ENCODE data around the gene PLEKHA8.

PLEKHA8 gene

DNA sequence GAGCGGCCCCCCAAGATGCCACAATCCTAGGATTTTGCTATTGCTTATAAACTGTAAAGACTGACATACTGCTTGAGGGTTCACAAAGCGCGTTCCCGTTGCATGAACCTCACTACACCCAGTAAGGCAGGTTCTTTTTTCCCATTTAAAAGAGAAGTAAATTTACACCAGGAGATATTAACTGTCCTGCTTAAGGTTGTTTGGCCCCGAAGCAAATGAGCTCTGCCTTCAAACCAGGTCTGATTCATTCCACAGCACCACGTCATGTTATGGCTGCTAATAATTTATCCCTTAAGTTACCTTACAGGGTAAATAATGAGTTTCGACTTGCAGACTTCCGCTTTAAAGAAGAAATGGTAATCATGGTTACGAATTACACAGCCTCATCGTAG is 1.2 kb upstream of the PLEKHA8 start:
- H3K27ac ChIP-seq = peak overlapping the region; percentile 84
- DNase-seq (ENCODE audit: low spot score) = peak; percentile 77
- POLR2A ChIA-PET (ENCODE audit: low non-redundant PET) = no interaction called here
- TF ChIP-seq, protein P1, sequence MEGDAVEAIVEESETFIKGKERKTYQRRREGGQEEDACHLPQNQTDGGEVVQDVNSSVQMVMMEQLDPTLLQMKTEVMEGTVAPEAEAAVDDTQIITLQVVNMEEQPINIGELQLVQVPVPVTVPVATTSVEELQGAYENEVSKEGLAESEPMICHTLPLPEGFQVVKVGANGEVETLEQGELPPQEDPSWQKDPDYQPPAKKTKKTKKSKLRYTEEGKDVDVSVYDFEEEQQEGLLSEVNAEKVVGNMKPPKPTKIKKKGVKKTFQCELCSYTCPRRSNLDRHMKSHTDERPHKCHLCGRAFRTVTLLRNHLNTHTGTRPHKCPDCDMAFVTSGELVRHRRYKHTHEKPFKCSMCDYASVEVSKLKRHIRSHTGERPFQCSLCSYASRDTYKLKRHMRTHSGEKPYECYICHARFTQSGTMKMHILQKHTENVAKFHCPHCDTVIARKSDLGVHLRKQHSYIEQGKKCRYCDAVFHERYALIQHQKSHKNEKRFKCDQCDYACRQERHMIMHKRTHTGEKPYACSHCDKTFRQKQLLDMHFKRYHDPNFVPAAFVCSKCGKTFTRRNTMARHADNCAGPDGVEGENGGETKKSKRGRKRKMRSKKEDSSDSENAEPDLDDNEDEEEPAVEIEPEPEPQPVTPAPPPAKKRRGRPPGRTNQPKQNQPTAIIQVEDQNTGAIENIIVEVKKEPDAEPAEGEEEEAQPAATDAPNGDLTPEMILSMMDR (conservative IDR thresholded peaks at IDR 0.05; ENCODE audit: low read depth) = no peak
- CTCF ChIA-PET = no interaction called here

DNA sequence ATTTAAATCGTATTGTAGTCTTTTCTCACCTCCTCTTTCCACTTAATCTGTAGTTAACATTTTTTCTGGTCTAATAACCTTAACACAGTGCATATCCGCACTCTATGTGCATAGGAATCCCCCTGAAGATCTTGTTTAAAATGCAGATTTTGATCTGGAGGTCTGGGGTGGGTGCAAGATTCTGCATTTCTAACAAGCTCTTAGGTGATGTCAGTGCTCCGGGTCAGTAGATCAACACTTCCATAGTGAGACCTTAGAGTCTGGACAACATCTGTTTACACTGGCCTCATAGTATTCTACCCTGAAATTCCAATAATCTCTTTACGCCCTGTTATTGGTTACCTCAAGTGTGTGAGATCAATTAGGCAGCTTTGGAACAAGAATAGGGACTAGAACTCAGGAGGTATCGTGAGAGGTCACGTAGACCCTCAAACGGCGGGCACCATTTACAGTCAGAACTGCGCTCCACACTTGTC is 434 bp upstream of the PLEKHA8 start:
- CTCF ChIA-PET = no interaction called here
- POLR2A ChIA-PET (ENCODE audit: low non-redundant PET) = no interaction called here
- DNase-seq (ENCODE audit: low spot score) = no peak
- peak overlapping the region; percentile 88 for H3K27ac ChIP-seq
- TF ChIP-seq, protein P1 (conservative IDR thresholded peaks at IDR 0.05; ENCODE audit: low read depth) = no peak

DNA sequence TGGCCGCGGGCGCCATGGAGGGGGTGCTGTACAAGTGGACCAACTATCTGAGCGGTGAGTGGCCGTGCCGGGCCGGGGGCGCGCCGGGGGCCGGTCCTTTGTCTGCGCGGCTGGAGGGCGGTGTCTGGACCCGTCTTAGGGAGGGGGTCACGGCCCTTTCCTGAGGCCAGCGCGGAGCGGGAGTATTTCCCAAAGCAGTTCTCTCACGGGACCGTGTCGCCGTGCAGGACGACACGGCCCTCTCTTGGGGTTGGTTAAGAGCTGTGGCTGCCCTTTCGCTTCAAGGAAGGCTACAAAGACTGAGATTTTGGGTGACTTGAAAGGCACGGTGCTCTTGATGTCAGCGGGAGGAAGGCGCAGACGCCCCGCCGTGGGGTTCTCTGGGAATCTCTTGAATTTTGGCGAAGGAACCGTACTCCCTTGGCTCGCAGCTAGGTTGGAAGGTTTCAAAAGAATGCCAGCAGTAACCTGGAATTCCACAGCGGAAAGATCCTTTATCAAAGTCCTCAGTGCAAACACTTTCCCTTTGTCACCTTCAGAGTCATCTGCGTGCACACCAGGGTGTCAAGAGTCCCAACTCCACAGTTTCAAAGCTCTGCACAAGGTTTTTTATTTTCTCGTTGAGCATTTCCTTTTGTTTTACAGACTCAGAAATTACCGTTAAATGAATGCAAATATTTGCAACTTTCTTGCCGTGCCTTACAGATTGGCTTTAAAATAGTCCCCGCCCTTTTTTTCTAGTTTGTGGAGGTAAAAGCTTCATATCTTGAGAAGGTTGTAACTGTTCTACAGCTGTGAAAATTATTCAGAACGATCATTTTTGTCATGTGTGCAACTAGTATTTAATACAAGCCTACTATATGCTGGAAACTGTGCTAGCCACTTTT is 780 bp downstream of the PLEKHA8 start:
- ChIA-PET POLR2A (ENCODE audit: low non-redundant PET) (no interaction called here), CTCF (interaction anchor here (0.6 kb wide), 2 partner anchors 39 to 126 kb away, joined by 3 read pairs; partner anchors contain the start of gene SCRN1)
- peak overlapping the region; percentile 88 for H3K27ac ChIP-seq
- TF ChIP-seq, protein P1 (conservative IDR thresholded peaks at IDR 0.05; ENCODE audit: low read depth) = no peak
- peak; percentile 45 for DNase-seq (ENCODE audit: low spot score)

DNA sequence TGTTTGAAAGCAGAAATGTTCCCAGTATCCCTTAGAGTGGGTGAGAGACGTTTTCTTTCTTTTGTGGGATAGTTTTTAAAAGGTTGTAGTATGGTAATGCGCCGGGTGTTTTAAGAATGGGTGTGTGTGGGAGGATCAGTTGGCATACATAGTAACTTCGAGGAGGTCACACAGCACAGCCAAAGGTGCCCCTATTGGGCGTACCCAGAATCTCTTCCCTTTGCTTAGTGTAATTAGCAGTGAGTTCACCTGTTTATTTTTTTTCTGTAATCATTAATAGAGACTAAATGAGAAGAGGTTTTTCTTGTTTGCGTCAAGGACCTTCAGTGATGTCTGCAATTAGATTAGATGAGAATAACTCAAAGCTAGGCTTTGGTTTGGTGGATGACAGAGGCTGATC is 1.5 kb downstream of the PLEKHA8 start:
- TF ChIP-seq, protein P1 (conservative IDR thresholded peaks at IDR 0.05; ENCODE audit: low read depth) = no peak
- POLR2A ChIA-PET (ENCODE audit: low non-redundant PET) = no interaction called here
- no peak overlapping the region for H3K27ac ChIP-seq
- CTCF ChIA-PET = interaction anchor here (0.6 kb wide), 1 partner anchor 127 kb away, joined by 3 read pairs; no protein-coding TSS in a partner anchor
- DNase-seq (ENCODE audit: low spot score) = no peak

DNA sequence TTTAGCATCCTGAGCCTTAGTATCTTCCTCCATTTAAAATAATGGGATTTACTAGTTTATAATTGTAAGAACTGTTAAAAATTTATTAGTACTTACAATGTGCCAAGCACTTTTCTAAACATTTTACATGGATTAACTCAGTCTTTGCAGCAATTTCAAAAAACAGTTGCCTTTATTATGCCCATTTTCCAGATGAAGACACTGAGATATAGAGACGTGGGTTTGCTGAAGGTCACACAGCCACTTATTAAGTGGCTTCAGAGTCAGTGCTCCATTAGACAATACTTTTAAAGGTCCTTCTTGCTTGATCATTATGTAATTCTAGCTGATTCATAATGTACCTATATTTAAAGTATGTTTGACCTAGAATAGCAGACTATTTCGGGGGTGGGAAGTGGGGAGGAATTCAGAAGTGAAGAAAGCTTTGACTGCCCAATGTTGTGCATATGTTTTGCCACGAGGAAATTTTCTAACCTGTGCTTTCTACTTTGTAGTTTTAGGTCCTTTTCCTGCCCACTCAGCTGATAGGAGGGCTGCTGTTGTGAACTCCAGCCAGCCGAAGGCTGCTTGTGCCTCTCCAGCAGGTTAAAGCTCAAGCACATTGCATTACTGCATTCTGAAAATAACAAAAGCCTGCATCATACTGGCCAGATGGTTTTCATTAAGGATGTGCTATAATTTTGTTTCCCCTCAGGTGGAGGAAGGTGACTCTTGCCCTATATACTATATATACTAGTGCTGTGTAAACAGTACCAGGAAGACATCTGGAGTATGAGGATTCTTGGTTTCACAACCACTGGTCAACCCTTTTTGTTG is 4.3 kb downstream of the PLEKHA8 start:
- DNase-seq (ENCODE audit: low spot score) = no peak
- no peak overlapping the region for H3K27ac ChIP-seq
- ChIA-PET CTCF (interaction anchor here (0.7 kb wide), 1 partner anchor 44 kb away, joined by 3 read pairs; no protein-coding TSS in a partner anchor), POLR2A (ENCODE audit: low non-redundant PET) (no interaction called here)
- TF ChIP-seq, protein P1 (conservative IDR thresholded peaks at IDR 0.05; ENCODE audit: low read depth) = no peak

DNA sequence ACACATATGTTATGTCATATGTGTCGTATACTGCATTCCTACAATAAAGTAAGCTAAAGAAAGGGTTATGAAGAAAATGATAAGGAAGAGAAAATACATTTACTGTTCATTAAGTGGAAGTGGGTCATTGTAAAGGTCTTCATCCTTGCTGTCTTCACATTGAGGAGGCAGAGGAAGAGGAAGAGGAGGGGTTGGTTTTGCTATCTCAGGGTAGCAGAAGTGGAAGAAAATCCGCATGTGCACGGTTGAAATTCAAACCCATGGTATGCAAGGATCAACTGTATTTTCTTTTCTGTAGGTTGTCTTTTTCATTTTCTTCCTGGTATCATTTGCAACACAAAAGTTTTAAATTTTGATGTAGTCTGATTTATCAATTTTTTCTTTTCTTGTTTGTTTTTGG is 6.3 kb downstream of the PLEKHA8 start:
- no peak overlapping the region for H3K27ac ChIP-seq
- ChIA-PET CTCF (no interaction called here), POLR2A (ENCODE audit: low non-redundant PET) (no interaction called here)
- TF ChIP-seq, protein P1 (conservative IDR thresholded peaks at IDR 0.05; ENCODE audit: low read depth) = no peak
- DNase-seq (ENCODE audit: low spot score) = no peak
